Keratinocyte (primary cell): Measurements from ENCODE around the gene TCIRG1. TPM values are rescaled to one million over a fixed set of nuclear protein-coding genes. Genes with fewer than 3 reads are reported as not detected.

Source experiments
- DNase-seq: peaks from one replicate; pipeline ENCODE4 v3.0.0-alpha.2; 2011; ENCODE audit warnings: low read depth, missing footprints, low spot score
- FAIRE-seq: peaks from 2 replicates; lab custom pipeline; 2011; peaks lifted over from hg19 to GRCh38; lab: Jason Lieb, UNC
- H2AFZ ChIP-seq: 2 replicates; pipeline ENCODE4 v1.6.0; 2012; ENCODE audit warnings: low read length, control low read depth, inconsistent platforms; ENCODE audit not compliant: control insufficient read depth
- H3K27ac ChIP-seq: 2 replicates; pipeline ENCODE4 v1.5.1; 2011; ENCODE audit warnings: low read length; ENCODE audit not compliant: control insufficient read depth, insufficient read depth
- H3K27me3 ChIP-seq: 3 replicates; pipeline ENCODE4 v1.6.0; 2011; ENCODE audit warnings: low read length; ENCODE audit not compliant: control insufficient read depth, insufficient read depth; ENCODE audit errors: extremely low read depth
- H3K36me3 ChIP-seq, 2 experiments: 2 replicates in 1 of 2; 3 replicates in 1 of 2; pipeline ENCODE4 v1.5.1; 2011; ENCODE audit warnings: low read length in 2 of 2, mild to moderate bottlenecking in 1 of 2; ENCODE audit not compliant: control insufficient read depth in 2 of 2, insufficient read depth in 2 of 2; ENCODE audit errors: extremely low read depth in 1 of 2
- H3K4me1 ChIP-seq: 3 replicates; pipeline ENCODE4 v1.5.1; 2011; ENCODE audit warnings: low read length; ENCODE audit not compliant: control insufficient read depth, insufficient read depth; ENCODE audit errors: extremely low read depth
- H3K4me2 ChIP-seq: 3 replicates; pipeline ENCODE4 v1.6.0; 2011; ENCODE audit warnings: low read depth, low read length; ENCODE audit not compliant: control insufficient read depth, insufficient read depth; ENCODE audit errors: extremely low read depth
- H3K4me3 ChIP-seq, 3 experiments: fragments of 200-600 bp in 1 of 3; sonication (generic) in 1 of 3; 2 replicates in 2 of 3; 3 replicates in 1 of 3; pipeline ENCODE4 v1.5.1; 2011 to 2016; ENCODE audit warnings: low read length in 3 of 3, mild to moderate bottlenecking in 3 of 3, control low read depth in 2 of 3, inconsistent platforms in 1 of 3, low read depth in 1 of 3, mixed read lengths in 1 of 3, mixed run types in 1 of 3, moderate library complexity in 1 of 3; ENCODE audit not compliant: control insufficient read depth in 2 of 3, insufficient read depth in 2 of 3; ENCODE audit errors: extremely low read depth in 1 of 3
- H3K79me2 ChIP-seq: 2 replicates; pipeline ENCODE4 v1.6.0; 2012; ENCODE audit warnings: low read length; ENCODE audit not compliant: control insufficient read depth, insufficient read depth
- H3K9ac ChIP-seq: 3 replicates; pipeline ENCODE4 v1.6.0; 2011; ENCODE audit warnings: low read length; ENCODE audit not compliant: control insufficient read depth, insufficient read depth; ENCODE audit errors: extremely low read depth
- H3K9me1 ChIP-seq: 3 replicates; pipeline ENCODE4 v1.6.0; 2011; ENCODE audit warnings: low read length; ENCODE audit not compliant: control insufficient read depth, insufficient read depth; ENCODE audit errors: extremely low read depth
- H3K9me3 ChIP-seq: 2 replicates; pipeline ENCODE4 v1.5.1; 2012; ENCODE audit warnings: low read depth, low read length; ENCODE audit not compliant: control insufficient read depth
- H4K20me1 ChIP-seq: 3 replicates; pipeline ENCODE4 v1.6.0; 2011; ENCODE audit warnings: low read length; ENCODE audit not compliant: control insufficient read depth, insufficient read depth; ENCODE audit errors: extremely low read depth
- CTCF ChIP-seq, 3 experiments: IDR thresholded peaks in 1 of 3; conservative IDR thresholded peaks in 1 of 3; optimal IDR thresholded peaks in 1 of 3; 2 replicates in 2 of 3; 3 replicates in 1 of 3; pipeline versions ENCODE3 to v1.5.1; 2011; ENCODE audit warnings: low read length in 3 of 3, mild to moderate bottlenecking in 3 of 3, moderate library complexity in 2 of 3, control low read depth in 1 of 3, inconsistent platforms in 1 of 3; ENCODE audit not compliant: insufficient read depth in 2 of 3; ENCODE audit errors: extremely low read depth in 1 of 3
- EZH2 ChIP-seq: IDR thresholded peaks from one replicate; pipeline ENCODE4 v1.6.1; 2012; ENCODE audit warnings: inconsistent platforms, mild to moderate bottlenecking, low read length, moderate library complexity
- dilution Hi-C: fragments of 300-500 bp; cut with MboI; formaldehyde crosslinking; loops from one replicate; pipeline ENCODE4 v1.7.0; 2020; ENCODE audit warnings: low sequenced_read_pairs; ENCODE audit not compliant: extremely low pct_ligation_motif_present
- polyA plus RNA-seq, 5 experiments: library from polyadenylated mRNA; depleted of rRNA in 3 of 5; stranded (reverse) in 3 of 5; stranded (forward) in 1 of 5; unstranded in 1 of 5; fragments of >200 nt; gene quantifications; 1 replicate in 1 of 5; 2 replicates in 3 of 5; 3 replicates in 1 of 5; pipeline versions ENCODE4 v1.2.1 to v1.2.3, GENCODE V29; 2011 to 2012; ENCODE audit warnings: missing spikeins in 2 of 5, low read depth in 1 of 5, low replicate concordance in 1 of 5

TCIRG1 gene
- polyA plus RNA-seq, 1 donor (not counting 4 experiments of a cell fraction or from before 2014, with no cell fraction given): 12.7 TPM

DNA sequence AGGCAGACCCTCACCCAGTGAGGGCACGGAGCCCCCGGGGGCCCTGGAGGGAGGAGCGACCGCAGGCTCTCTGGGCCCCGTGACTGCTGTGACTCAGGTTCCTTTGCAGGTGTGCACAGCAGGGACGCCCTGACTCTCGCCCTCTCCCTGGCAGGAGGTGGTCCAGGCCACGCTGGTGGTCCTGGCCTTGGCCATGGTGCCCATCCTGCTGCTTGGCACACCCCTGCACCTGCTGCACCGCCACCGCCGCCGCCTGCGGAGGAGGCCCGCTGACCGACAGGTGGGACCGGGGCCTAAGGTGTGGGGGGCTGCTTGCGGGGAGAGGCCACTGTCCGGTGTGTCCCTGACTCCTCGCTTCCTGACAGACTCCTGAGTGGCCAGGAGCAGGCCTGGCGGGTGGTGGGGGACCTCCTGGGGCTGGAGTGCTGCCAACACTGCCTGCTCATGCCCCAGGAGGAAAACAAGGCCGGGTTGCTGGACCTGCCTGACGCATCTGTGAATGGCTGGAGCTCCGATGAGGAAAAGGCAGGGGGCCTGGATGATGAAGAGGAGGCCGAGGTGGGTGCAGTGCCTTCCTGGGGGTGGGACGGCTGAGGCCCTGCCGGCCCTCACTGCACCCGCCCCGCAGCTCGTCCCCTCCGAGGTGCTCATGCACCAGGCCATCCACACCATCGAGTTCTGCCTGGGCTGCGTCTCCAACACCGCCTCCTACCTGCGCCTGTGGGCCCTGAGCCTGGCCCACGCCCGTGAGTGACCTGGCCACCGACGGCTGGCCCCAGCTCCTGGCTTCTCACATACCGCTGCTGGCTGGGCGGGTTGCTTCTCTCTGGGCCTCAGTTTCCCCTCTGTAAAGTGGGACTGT, 10.9 kb downstream of the TCIRG1 start:
- Histone ChIP-seq H2AFZ (no peak overlapping the region), H4K20me1 (no peaks in the 10 kb centered on the region), H3K9ac (no peak overlapping the region), H3K4me3 (no peak overlapping the region), H3K36me3 (peaks cover 4 to 14% of the 10 kb centered on the region in 2 experiments), H3K4me2 (no peak overlapping the region), H3K79me2 (no peaks in the 10 kb centered on the region), H3K4me1 (peaks cover 4% of the 10 kb centered on the region), H3K27me3 (no peaks in the 10 kb centered on the region), H3K27ac (no peak overlapping the region), H3K9me1 (no peaks in the 10 kb centered on the region), H3K9me3 (no peaks in the 10 kb centered on the region)
- TF ChIP-seq EZH2: no peak
- no peak for TF ChIP-seq CTCF (optimal IDR thresholded peaks at IDR 0.05 in 1 of 3, IDR thresholded peaks at IDR 0.05 in 1 of 3, conservative IDR thresholded peaks at IDR 0.05 in 1 of 3; ENCODE audit: extremely low read depth in 1 of 3, insufficient read depth in 2 of 3, low read length in 3 of 3)
- DNase-seq: no peak
- FAIRE-seq: no peak
- dilution Hi-C loops: no loop called here

DNA sequence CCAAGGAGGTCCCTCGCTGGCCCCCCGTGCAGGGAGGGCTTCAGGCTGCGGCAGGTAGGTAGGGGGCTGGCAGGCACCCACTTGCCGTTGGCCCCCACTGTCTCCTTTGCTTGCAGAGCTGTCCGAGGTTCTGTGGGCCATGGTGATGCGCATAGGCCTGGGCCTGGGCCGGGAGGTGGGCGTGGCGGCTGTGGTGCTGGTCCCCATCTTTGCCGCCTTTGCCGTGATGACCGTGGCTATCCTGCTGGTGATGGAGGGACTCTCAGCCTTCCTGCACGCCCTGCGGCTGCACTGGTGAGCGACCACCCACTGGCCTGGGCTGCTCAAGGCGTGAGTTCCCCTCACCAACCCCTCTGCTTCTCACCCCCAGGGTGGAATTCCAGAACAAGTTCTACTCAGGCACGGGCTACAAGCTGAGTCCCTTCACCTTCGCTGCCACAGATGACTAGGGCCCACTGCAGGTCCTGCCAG, 11.6 kb downstream of the TCIRG1 start:
- H3K27me3 ChIP-seq: no peaks in the 10 kb centered on the region
- no peaks in the 10 kb centered on the region for H3K9me3 ChIP-seq
- no peaks in the 10 kb centered on the region for H3K9me1 ChIP-seq
- H3K79me2 ChIP-seq: no peaks in the 10 kb centered on the region
- H3K4me1 ChIP-seq: peaks cover 4% of the 10 kb centered on the region
- no peak for TF ChIP-seq CTCF (optimal IDR thresholded peaks at IDR 0.05 in 1 of 3, IDR thresholded peaks at IDR 0.05 in 1 of 3, conservative IDR thresholded peaks at IDR 0.05 in 1 of 3; ENCODE audit: extremely low read depth in 1 of 3, insufficient read depth in 2 of 3, low read length in 3 of 3)
- TF ChIP-seq EZH2: no peak
- no peak overlapping the region for H3K4me2 ChIP-seq
- no peak overlapping the region for H3K27ac ChIP-seq
- H2AFZ ChIP-seq: no peak overlapping the region
- H3K9ac ChIP-seq: no peak overlapping the region
- peaks cover 4 to 14% of the 10 kb centered on the region in 2 experiments for H3K36me3 ChIP-seq
- H4K20me1 ChIP-seq: no peaks in the 10 kb centered on the region
- FAIRE-seq: no peak
- dilution Hi-C loops: no loop called here
- no peak for DNase-seq
- H3K4me3 ChIP-seq: no peak overlapping the region
